Neural cell (in vitro differentiated cells): ENCODE measurements around the gene SCAANT1.

ENCODE experiments used
- CTCF ChIP-seq: fragments of 450-650 bp; IDR thresholded peaks from 2 replicates; pipeline ENCODE4 v1.5.1; 2014; ENCODE audit warnings: antibody characterized with exemption, mild to moderate bottlenecking, moderate library complexity; ENCODE audit not compliant: poor library complexity, severe bottlenecking
- EP300 ChIP-seq: fragments of 450-650 bp; conservative IDR thresholded peaks from 2 replicates; pipeline ENCODE4 v1.6.1; 2014; ENCODE audit warnings: antibody characterized with exemption, mild to moderate bottlenecking, moderate library complexity; ENCODE audit not compliant: poor library complexity, severe bottlenecking
- MXI1 ChIP-seq: fragments of 450-650 bp; conservative IDR thresholded peaks from 2 replicates; pipeline ENCODE4 v1.6.1; 2014; ENCODE audit warnings: antibody characterized with exemption, mild to moderate bottlenecking; ENCODE audit not compliant: poor library complexity, severe bottlenecking
- TF ChIP-seq, protein P1 (sequence below): IDR thresholded peaks from 2 replicates; pipeline ENCODE4 v1.6.1; 2012; ENCODE audit warnings: borderline replicate concordance

DNA sequence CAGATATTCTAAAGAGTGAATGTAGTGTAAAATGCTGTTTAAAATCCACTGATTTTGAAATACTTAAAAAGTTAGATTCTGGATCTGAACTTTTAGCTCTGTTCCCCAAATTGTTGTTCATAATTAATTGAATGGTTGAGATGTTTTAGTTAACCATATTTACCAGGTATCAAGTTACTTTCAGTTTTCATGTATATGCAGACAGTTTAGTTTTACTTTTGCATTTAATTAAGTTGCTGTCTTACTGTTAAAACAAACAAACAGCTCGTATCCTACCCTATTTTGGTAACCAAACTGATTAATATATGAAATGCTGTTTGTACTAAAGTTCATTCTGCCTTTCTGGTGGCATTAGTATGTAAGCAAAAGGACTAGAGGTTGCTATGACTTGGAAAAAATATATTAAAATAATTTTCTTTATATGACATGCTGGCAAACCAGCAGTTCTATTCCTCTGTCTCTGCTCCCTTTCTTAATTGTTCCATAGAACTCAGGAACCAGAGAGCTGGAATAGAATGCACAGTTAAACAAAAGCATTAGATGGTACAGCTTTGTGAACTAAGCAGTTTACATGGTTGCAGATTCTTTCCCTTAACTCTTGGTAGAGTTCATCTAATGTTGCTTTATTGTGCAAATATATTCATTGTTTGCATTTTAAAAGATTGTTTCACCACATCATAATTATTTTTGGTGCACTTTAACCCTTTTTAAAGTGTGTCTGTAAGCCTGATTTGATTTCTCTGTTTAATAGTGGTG is 39.5 kb upstream of the SCAANT1 start:
- TF ChIP-seq MXI1 (no peak), EP300 (no peak), CTCF (no peak)
- TF ChIP-seq, protein P1, sequence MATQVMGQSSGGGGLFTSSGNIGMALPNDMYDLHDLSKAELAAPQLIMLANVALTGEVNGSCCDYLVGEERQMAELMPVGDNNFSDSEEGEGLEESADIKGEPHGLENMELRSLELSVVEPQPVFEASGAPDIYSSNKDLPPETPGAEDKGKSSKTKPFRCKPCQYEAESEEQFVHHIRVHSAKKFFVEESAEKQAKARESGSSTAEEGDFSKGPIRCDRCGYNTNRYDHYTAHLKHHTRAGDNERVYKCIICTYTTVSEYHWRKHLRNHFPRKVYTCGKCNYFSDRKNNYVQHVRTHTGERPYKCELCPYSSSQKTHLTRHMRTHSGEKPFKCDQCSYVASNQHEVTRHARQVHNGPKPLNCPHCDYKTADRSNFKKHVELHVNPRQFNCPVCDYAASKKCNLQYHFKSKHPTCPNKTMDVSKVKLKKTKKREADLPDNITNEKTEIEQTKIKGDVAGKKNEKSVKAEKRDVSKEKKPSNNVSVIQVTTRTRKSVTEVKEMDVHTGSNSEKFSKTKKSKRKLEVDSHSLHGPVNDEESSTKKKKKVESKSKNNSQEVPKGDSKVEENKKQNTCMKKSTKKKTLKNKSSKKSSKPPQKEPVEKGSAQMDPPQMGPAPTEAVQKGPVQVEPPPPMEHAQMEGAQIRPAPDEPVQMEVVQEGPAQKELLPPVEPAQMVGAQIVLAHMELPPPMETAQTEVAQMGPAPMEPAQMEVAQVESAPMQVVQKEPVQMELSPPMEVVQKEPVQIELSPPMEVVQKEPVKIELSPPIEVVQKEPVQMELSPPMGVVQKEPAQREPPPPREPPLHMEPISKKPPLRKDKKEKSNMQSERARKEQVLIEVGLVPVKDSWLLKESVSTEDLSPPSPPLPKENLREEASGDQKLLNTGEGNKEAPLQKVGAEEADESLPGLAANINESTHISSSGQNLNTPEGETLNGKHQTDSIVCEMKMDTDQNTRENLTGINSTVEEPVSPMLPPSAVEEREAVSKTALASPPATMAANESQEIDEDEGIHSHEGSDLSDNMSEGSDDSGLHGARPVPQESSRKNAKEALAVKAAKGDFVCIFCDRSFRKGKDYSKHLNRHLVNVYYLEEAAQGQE: no peak
